HG02973 (cell line): ENCODE results near the gene B3GALT6.
"Not testable (repeated sequence)": the region's sequence is repeated elsewhere in the genome, so short reads cannot be mapped to it uniquely, and the experiment has no call there.

Experiments
- ATAC-seq: cut with Tn5 transposase; IDR thresholded peaks from one replicate; pipeline ENCODE4 v1.9.1; 2021; ENCODE audit warnings: moderate library complexity; ENCODE audit not compliant: unreplicated experiment

Gene B3GALT6

GRCh38 chr1:1232208-1232795, at the start of gene B3GALT6:
TSS of gene B3GALT6 (plus strand) at chr1:1232237. CDS start at chr1:1232279, 42 bp downstream.
- no peak for ATAC-seq

DNA sequence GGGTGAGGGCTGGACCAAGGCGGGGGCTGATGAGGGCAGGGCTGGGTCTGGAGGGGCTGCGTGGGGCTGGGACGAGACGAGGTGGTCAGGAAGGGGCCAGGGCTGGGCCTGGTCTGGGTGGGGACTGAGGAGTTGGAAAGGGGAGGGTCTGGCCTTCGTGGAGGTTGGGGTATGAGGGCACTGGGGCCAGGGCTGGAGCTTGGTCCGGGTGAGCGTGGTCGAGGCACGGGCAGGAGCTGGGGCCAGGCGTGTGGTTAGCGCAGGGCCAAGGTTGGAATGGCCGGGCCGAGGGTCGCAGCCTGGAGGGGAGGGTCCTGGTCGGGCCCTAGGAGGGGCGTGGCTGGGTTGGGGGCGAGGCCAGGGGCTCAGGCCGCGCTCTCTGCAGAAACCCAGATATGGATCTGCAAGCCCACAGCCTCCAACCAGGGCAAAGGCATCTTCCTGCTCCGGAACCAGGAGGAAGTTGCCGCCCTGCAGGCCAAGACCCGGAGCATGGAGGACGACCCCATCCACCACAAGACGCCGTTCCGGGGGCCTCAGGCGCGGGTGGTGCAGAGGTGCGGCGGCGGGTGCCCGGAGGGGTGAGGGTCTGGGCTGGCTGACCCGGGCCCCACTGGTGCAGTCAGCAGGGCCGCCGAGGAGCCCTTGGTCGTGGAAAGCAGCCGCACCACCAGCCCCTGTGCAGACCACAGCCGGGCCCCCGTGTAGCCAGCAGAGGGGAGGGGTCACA, 49.4 kb upstream of the B3GALT6 start:
- no peak for ATAC-seq

DNA sequence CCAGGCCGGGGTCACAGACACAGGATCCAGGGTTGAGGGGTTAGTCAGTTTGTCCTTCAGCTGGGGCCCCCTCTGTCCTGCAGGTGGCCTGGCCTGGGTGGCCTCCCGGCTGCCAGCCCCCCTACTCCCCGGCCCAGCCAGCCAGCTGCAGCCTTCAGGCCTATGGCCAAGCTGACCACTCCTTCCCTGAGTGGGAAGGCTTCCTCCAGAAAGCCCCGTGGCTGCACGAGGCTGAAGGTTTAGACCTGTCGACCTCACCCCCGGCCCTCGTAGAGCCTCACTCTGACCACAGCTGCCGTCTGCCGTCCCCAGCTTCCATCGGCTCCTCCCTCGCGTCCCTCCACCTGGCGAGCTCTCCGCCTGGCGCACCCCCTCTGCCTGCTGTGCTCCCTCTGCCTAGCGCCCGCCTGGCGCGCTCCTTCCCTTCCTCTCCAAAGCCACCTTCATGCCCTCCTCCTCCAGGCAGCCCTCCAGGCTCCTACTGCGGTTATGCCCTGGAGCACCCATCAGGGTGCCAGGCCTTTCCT, 48.8 kb upstream of the B3GALT6 start:
- no peak for ATAC-seq

GRCh38 chr1:1183833-1184775, 47.9 kb upstream of the B3GALT6 start:
- ATAC-seq = no peak

DNA sequence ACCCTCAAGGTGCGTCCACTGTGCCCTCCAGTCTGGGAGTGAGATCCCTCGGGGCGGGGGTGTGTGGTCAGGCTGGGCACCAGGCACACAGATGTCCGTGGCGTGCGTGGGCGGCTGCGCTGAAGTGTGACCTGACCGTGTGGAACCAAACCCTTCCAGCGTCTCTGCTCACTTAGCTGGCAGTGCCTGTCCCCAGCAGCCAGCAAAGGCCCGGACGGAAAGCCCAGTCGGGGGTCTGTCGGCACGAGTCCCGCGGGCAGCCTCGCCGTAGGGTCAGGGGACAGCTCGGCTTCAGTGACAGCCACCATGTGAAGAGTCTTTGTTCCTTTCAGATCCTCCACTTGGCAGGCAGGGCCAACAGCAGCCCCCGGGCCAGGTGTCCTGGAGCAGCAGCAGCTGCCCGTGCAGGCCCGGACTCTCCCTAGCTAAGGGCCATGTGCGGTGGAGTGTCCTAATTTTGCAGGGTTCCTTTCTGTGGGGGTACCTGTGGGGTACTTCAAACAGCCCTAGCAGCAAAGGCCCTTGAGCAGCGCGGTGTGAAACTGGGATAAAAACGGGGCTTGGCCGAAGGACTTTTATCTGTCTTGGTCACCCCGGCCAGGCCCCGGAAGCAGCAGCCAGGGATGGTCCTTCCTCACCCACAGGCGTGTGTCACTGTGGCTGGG, 46.8 kb upstream of the B3GALT6 start:
- ATAC-seq = no peak

DNA sequence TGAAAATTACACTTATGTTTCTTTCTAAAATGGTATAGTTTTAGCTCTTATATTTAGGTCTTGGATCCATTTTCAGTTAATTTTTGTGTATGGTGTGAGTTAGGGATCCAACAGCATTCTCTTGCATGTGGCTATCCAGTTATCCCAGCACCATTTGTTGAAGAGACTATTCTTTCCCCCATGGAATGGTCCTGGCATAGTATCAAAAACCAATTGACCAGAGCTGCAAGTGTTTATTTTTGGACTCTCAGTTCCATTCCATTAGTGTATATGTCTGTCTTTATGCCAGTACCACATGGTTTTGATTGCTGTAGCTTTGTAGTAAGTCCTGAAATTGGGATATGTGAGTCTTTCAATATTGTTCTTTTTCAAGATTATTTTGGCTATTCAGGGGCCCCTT, 44.1 kb upstream of the B3GALT6 start:
- ATAC-seq = no peak

DNA sequence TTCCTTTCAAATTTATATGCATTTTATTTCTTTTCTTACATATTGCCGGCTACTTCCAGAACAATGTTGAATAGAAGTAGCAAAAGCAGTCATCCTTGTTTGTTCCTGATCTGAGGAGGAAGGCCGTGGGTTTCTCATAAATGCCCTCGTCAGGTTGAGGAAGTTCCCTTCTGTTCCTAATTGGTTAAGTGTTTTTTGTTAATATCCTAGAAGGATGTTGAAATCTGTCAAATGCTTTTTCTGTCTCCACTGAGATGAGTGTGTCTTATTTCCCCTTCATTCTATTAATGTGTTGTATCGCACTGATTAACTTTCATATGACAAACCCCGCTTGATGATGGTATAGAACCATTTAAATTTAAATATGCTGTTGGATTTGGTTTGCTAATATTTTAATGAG, 42.9 kb upstream of the B3GALT6 start:
- no peak for ATAC-seq

DNA sequence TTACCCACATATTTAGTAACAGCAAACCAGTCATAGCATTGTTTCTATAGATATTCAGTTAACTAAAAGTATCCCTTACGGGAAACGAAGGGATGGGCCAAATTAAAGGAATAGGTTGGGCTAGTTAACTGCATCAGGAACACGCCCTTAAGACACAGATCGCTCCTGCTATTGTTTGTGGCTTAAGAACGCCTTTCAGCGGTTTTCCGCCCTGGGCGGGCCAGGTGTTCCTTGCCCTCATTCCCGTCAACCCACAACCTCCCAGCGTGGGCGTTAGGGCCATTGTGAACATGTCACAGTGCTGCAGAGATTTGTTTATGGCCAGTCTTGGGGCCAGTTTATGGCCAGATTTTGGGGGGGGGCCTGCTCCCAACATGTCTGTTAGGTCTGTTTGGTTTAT, 40.3 kb upstream of the B3GALT6 start:
- no peak for ATAC-seq

GRCh38 chr1:1194723-1195122, 37.3 kb upstream of the B3GALT6 start:
- no peak for ATAC-seq

DNA sequence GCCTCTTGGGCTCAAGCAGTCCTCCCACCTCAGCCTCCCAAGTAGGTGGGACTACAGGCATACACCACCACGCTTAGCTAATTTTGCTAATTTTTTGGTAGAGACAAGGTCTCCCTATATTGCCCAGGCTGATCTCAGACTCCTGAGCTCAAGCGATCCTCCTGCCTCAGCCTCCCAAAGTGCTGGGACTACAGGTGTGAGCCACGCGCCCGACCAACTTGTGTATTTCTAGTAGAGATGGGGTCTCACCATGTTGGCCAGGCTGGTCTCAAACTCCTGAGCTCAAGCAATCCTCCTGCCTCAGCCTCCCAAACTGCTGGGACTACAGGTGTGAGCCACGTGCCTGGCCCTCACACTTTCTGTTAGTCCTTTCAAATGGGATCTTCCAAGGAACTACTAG, 36.3 kb upstream of the B3GALT6 start:
- not testable (repeated sequence) for ATAC-seq

GRCh38 chr1:1196431-1197187, 35.4 kb upstream of the B3GALT6 start:
- no peak for ATAC-seq

- no peak for ATAC-seq
Observed at GRCh38 chr1:1197188-1197500, 34.9 kb upstream of the B3GALT6 start.

DNA sequence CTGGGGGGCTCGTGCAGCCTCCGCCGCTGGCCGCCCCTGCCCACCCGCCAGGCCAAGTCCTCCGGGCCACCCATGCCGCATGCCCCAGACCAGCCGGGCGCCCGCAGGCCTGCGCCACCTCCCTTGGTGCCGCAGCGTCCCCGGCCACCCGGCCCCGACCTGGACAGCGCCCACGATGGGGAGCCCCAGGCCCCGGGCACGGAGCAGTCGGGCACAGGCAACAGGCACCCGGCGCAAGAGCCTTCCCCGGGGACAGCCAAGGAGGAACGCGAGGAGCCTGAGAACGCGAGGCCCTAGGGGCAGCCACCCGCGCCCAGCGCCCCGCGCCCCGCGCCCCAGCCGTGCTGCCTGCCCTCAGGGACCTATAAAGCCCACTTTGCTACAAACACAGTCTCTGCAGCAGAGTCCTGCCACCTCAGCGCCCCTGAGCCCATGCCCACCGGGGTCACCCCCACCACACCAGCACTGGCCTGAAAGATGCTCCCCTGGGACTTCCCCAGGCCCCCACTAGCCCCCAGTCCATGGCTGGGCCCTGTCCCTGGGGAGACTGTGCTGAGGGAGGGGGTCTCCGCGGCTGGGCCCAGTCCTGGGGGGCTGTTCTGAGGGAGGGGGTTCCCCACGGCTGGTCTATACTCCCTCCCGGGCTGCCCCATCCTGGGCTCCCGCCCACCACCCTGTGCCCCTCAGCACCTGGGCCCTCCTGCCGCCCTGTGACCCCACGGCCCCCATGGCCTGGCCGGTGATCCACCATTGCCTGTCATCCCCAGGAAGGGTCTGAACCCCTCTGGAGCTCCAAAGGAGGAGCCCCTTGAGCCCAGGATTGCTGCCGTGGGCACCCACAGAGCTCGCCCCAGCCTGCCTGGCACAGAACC, 34.2 kb upstream of the B3GALT6 start:
- no peak for ATAC-seq

DNA sequence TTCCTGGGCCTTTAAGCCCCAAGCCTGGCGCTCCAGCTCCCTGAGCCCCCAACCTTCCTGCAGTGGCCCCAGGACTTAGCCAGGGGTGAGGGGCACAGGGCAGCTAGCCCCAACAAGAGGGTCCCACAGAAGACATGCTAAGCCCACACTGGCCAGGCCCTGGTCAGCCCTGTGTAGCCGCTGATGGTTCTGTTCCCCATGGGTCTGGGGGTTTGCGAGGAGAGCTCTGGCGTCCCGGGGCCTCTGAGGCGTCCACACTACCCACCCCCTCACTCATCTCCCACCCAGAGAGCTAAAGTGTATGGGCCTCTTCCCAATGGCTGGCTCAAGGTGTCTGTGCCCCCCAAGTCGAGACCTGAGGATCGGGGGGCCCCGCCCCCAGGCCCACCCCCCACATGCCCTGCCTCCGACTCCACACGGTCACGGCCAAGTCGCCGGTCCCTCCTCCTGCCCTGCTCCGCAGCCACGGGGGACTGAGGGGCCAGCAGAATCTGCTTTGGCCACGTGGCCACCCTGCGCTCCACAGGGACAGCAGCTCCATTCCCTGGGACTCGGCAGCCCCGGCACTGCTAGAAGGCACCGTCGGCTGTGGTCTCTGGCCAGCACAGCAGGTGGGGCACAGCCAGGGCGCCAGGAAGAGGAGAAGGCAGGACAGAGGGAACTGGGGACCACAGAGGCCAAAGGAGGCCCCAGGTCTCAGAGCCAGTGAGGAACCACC, 33.5 kb upstream of the B3GALT6 start:
- no peak for ATAC-seq

DNA sequence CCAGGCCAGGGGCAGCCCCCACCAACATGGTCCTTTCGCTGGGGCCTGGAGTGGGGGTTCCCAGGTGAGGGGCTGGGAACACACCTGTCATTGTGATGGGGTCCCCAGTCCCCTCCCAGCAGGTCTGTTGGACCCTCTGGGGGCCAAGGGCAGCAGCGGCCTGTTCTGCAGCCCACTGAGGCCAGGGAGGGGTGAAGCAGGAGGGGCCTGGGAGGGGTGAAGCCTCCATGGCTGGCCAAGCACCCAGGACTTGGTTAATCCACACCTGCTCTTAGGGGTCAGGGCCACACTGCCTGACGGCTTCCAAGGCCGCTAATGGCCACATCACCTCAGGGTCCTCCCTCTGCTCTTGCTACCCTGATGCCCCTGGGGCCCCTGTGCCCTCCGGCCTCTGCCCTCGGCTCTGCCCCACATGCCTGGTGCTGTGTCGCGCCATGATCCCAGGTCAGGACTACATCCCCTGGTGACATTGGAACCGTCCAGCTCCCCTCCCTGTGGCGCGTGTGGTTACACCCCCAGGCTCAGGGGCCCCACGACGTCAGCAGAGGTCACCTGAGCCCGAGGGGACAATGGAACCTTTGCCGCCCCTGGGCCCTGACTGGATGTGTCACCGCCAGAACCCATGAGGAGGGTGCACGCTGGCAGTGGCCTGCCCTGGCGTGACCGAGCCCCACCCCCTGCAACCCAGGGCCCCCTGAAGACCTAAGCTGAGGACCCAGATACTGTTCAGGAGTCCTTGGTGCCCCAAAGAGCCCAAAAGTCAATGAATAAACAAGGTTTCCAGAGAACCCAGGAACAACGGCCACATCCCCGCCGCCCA, 32.7 kb upstream of the B3GALT6 start:
- no peak for ATAC-seq

DNA sequence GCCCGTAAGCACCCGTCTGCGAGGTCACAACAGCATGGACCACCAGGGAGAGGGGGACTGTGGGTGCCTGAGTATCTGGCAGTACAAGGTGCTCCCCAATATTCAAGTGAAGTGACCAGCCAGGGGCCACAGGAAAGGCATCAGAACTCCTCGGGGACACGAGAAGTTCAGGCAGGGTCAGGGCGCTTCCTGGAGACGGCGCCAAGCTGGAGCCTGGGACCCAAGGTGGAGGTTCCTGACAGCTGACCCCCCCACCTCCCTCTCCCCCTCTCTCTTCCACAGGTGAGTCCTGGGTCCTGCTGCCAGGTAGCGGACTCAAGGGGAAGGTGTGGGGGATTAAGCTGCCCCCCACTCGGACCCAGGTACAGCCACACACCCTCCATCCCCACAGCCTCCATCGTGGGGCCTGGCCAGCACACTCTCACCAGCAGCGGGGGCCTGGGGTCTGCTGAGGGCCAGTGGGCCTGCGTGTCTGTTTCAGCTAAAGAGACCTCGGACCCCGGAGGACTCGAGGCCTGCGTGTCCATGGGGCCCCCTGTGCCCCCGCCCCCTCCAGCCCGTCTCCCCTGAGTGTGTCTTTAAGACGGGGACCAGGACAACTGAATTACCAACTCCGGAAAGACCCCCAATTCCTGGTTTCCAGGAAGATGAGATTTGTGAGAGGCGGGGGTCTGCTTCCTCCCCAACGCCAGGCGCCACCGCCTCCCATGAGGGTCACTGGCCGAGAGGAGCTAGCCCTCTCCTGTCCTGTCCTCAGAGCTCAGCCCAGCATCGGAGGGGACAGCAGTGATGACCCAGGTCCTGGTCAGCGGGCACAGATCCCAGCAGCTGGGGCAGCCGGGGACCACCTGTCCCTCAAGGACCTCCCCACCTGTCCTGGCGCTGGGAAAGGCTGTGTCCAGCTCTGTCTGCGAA, 31.8 kb upstream of the B3GALT6 start:
- no peak for ATAC-seq
